Measurements from ENCODE around the gene RAG2. TPM values are rescaled to one million over a fixed set of nuclear protein-coding genes. Genes with fewer than 3 reads are reported as not detected.

The RAG2 gene
- total RNA-seq, 2 experiments from 2014 or later = not detected

DNA sequence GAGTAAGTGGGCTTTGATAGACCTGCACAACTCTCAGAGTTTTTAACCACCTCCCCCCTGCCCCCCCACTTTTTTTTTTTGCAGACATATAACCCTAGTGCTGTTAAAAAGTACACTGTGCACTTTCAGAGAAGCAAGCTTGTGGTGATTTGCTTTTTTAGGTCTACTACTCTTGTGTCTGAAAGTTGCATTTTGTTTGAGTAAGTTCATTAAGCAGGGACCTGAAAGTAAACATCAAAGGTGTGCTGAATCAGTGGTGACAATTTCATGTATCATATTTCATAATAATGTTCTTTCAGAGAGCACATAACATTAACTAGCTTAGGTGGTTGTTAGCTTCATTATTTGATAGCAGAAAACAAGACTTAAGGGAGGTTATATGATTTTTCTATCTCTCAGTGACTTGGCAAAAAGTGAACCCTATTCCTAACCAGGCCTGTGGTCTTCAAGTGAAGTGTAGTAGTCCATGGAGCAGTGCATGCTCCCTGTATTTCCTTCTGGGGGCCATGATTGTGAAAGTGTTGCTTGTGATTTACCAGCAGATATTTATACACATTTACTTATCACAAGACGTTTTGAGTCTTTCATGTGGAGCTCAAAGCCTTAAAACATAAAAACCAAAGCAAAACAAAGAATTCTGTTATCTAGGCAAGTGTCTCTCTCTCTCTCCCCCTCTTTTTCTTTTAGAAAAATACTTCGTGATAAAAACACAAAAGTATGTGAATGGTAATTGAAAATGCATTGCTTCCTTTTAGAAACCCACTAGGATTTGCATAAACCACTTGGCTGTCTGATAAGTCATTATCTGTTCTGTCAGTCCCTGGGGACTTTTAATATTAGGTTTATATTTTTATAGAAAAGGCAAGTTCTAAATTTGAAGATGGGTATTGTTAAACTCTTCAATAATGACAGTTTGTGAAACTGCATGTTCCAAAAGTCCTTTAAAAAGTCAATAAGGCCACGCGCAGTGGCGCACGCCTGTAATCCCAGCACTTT lies 7.5 kb upstream of the RAG2 start:
- CTCF ChIA-PET = no interaction called here
- POLR2A ChIA-PET = no interaction called here

DNA sequence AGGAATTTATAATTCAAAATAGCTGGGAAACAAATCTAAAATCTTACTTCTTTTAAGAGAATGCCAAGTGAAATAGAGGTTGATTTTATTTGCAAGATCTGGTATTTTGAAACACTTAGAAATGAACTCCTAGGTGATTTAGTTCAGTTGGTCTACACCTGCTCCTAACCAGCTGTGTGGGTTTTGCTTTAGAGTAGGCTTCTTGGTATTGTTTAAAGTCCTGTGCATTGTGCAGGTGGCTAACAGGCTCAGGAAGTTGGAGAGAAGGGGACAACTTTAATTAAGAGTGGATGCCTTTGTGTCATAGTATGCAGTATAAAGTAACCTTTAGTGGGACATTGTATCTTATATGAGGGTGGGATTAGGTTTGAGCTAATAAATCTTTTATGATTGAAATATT lies 4.1 kb upstream of the RAG2 start:
- CTCF ChIA-PET = interaction anchor here (1.1 kb wide), 1 partner anchor 38 kb away, joined by 5 read pairs; no protein-coding TSS in a partner anchor
- POLR2A ChIA-PET = no interaction called here

DNA sequence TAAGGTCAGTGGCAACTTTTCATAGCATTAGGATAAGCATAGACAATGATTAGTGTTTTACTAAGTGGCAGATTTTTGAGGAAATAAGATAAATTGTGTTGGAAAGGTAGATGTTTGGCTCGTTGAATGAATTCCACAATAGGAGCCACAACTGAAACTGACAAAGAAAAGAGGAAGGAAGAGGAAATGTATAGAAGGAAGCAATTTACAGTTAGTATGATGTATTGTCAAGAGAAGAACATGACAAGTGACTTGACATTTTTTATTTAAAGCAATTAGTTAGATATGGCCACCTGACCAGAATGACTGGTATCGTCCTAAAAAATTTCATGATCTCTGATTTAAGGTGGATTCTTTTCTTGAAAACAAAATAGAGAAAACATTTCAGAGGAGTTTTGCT lies 3.1 kb upstream of the RAG2 start:
- POLR2A ChIA-PET = no interaction called here
- CTCF ChIA-PET = no interaction called here

DNA sequence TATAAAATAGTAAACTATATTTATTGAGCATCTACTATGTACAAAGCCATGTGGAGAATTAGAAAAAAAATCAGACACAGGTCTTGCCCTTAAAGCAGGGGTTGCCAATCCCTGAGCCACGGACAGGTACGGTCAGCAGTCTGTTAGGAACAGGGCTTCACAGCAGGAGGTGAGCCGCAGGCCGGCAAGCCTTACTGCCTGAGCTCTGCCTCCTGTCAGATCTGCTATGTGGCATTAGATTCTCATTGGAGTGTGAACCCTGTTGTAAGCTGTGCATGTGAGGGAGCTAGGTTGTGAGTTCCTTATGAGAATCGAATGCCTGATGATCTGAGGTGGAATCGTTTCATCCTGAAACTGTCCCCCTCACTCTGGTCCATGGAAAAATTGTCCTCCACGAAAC lies 2.1 kb upstream of the RAG2 start:
- ChIA-PET CTCF (no interaction called here), POLR2A (no interaction called here)

DNA sequence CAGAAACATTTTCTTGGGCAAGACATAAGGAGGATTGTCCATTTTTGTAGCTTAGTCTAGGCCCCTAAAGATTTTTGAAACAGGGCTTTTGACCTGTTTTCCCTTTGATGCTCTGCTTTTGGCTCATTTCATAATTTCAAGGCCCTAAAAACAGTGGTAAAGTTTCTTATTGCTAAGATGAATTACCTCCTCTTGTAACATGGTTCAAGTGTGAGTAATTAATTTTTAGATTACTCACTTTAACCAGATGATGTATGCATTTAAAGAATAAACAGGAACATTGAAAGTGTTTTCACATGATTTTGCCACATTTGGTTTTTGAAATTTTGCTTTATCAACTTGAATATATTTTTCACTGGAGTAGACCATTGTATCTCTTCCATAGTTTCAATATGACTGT lies 1.2 kb downstream of the RAG2 start:
- CTCF ChIA-PET = no interaction called here
- POLR2A ChIA-PET = no interaction called here

DNA sequence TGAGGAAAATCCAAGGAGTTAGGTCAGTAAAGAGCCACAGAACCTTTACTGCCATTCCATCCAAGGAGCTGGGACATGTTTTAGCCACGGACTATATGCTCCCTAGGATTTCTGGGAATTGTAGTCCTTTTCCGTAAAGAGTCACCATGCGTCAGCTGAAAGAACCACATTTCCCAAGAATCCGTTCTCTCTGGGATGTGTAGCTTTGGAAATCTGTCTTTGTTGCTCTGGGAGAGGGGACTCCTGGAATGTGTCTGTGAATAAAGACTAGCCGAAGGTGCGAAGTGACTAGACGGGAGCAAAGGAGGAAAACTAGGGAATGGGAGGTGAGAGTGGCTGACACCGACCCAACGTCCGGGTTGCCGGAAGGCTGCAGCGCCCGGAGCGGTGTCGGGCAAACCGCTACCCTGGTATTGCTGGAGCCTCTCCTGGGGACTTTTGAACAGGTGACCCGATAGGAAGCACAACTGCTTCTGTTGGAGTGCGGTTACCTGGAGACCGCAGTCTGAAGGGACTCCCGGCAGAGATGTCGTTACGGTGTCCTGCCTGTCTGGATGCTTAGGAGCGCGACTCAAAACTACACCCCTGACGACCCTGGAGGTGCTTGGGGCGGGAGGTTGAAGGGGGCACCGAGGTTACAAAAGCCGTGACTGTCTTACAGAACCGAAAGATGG lies 3.6 kb downstream of the RAG2 start, which contains the start of gene IFTAP:
Gene IFTAP (plus strand): TSS at position 187 of the 674 bp plus-strand sequence. CDS start 15,602 bp downstream, outside the sequence.
- CTCF ChIA-PET = no interaction called here
- POLR2A ChIA-PET = no interaction called here

DNA sequence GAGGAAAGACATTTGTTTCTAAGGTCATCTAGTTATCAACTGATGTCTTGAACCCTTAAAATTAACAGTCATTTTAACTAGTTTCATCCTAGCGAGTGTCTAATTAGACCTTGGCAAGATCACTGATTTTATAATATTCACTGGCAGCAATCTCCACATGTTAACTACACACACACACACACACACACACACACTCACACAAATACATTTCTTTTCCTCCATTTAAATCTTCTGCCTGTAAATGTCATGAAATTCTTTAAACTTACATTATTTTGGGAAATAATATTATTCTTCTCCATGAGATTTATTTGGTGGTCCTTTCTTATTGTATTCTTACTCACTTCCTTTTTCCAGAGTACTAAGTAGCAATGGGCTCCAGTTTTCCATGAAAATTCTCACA lies 6.6 kb downstream of the RAG2 start:
- ChIA-PET CTCF (no interaction called here), POLR2A (no interaction called here)

DNA sequence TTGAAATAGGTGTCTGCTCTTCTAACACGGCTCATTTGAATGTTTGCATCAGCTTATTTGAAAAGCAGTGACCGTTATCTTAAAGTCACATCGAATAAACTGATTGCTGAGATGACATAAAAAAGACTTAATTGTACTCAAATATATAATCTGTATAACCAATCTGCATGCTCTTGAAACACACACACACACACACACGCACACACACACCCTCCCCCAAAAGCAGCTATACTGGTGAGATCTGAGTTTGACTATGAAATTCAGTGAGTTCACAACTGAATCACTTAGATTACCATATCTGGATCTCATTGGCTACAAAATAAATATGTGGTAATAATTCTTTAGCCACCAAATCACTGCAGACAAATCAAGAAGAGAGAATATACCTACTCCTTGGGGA lies 7.5 kb downstream of the RAG2 start:
- ChIA-PET CTCF (interaction anchor here (0.8 kb wide), 1 partner anchor 157 kb away, joined by 3 read pairs; no protein-coding TSS in a partner anchor), POLR2A (no interaction called here)

DNA sequence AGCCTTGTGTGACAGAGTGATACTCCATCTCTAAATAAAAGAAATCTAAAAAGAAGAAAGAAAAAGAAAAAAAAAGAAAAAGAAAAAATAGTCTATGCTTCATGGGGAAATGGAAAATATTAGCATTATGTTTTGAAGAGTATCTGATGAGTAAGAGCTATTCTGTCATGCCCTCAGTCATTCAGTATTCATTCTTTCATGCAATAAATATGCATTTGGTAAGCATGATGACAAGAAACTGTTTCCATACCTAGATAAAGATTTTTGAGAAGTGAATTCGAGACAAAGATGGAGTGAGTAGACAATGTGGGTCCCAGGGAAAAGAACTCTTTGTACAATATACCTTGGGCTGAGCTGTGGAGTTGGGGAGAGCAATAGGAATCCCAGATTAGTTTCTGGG lies 9.9 kb downstream of the RAG2 start:
- ChIA-PET CTCF (interaction anchor here (1.9 kb wide), 1 partner anchor 159 kb away, joined by 6 read pairs; no protein-coding TSS in a partner anchor), POLR2A (no interaction called here)

DNA sequence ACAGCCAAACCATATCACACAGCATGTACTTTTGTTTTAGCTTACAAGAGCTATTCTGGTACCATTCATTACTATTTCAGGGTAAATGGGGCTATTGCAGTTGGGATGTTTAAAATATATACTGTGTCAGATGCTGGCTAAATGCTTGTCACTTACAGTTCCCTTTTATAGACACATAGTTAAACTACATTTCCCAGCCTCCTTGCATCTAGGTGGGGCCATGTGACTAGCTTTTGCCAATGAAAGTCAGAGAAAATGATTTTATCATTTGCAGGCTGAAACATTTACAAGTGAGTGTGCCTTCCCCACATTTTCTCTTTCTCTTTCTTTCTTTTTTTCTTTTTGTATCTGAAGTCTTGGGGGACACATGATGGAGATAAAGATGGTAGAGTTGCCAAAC lies 11.5 kb downstream of the RAG2 start:
- ChIA-PET CTCF (interaction anchor here (1.3 kb wide), 1 partner anchor 160 kb away, joined by 3 read pairs; no protein-coding TSS in a partner anchor), POLR2A (no interaction called here)

DNA sequence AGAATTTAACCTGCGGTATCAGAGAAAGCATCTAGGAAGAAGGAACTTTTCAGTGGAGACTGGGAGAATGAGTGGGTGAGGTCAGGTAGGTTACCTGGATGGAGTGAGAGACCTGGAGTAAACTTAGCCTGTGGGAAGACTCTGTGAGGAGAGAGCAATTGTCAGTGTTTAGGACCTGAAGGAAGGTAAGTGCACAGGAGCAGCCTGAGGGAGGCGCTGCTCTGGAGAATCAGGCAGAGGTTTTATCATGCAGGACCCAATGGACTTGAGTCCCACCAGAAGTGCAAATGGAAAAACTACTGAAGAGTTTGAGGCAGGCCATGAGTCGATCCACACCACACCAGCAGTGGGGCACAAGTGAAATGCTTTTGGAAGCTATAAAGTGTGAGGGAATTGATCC lies 14.4 kb downstream of the RAG2 start:
- CTCF ChIA-PET = no interaction called here
- POLR2A ChIA-PET = no interaction called here

DNA sequence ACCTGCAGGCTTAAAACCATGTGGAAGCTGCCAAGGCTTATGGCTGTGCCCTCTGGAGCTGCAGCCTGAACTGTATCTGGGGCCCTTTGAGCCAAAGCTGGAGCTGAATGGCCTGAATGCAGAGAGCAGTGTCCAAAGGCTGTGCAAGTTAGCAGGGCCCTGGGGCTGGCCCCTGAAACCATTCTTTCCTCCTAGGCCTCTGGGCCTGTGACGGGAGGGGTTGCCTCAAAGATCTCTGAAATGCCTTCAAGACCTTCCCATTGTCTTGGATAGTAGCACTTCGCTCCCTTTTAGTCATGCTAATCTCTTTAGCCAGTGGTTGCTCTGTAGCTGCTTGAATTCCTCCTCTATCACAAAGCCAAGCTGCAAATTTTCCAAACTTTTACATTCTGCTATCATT lies 16.5 kb downstream of the RAG2 start:
- ChIA-PET CTCF (no interaction called here), POLR2A (no interaction called here)

DNA sequence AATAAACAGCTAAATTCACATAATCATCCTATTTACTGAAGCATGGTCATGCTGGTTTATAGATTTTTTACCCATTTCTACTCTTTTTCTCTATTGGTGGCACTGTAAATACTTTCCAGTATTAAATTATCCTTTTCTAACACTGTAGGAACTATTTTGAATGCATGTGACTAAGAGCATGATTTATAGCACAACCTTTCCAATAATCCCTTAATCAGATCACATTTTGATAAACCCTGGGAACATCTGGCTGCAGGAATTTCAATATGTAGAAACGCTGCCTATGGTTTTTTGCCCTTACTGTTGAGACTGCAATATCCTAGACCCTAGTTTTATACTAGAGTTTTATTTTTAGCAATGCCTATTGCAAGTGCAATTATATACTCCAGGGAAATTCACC lies 19.6 kb downstream of the RAG2 start:
- ChIA-PET POLR2A (no interaction called here), CTCF (no interaction called here)

DNA sequence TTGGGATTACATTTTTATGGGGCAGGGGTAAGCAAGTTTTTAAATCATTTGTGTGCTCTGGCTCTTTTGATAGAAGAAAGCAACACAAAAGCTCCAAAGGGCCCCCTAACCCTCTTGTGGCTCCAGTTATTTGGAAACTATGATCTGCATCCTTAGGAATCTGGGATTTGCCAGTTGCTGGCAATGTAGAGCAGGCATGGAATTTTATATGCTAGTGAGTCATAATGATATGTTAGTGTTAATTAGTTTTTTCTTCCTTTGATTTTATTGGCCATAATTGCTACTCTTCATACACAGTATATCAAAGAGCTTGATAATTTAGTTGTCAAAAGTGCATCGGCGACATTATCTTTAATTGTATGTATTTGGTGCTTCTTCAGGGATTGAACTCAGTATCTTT lies 20.2 kb downstream of the RAG2 start:
- CTCF ChIA-PET = interaction anchor here (1.5 kb wide), 1 partner anchor 11 kb away, joined by 4 read pairs; no protein-coding TSS in a partner anchor
- POLR2A ChIA-PET = no interaction called here

DNA sequence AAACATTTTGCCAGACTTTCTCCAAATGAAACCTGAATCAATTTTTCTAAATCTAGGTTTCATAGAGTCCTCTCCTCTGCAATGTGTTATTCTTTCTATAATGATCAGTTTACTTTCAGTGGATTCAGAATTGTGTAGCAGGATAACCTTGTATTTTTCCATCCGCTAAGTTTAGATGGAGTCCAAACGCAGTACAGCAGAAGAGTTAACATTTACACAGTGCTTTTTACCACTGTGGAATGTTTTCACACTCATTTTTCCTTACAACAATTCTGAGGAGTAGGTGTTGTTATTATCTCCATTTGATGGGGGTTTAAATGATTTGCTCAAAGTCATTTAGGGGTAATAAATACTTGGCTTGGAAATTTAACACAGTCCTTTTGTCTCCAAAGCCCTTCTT lies 20.7 kb downstream of the RAG2 start:
- ChIA-PET POLR2A (no interaction called here), CTCF (interaction anchor here (1.5 kb wide), 1 partner anchor 10 kb away, joined by 4 read pairs; no protein-coding TSS in a partner anchor)

DNA sequence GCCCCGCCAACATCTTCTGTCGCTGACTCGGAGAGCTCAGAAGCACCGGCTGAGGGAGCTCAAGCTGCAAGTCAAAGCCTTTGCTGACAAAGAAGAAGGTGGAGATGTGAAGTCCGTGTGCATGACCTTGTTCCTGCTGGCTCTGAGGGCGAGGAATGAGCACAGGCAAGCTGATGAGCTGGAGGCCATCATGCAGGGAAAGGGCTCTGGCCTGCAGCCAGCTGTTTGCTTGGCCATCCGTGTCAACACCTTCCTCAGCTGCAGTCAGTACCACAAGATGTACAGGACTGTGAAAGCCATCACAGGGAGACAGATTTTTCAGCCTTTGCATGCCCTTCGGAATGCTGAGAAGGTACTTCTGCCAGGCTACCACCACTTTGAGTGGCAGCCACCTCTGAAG lies 23.6 kb downstream of the RAG2 start:
- ChIA-PET POLR2A (no interaction called here), CTCF (interaction anchor here (1.1 kb wide), 1 partner anchor 172 kb away, joined by 4 read pairs; no protein-coding TSS in a partner anchor)

DNA sequence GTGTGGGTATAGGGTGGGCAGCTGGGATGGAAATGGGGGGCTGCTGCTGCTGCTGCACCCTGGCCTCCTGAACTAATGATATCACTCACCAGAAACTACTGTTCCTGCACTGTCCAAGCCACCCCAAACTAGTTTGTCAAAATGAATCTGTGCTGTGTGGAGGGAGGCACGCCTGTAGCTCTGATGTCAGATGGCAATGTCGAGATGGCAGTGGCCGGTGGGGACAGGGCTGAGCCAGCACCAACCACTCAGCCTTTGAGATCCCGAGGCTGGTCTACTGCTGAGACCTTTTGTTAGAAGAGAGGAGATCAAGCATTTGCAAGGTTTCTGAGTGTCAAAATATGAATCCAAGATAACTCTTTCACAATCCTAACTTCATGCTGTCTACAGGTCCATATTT lies 28.9 kb downstream of the RAG2 start:
- ChIA-PET POLR2A (no interaction called here), CTCF (interaction anchor here (0.5 to 1.0 kb wide), 2 partner anchors 175 to 194 kb away, joined by 3 read pairs; no protein-coding TSS in a partner anchor)

DNA sequence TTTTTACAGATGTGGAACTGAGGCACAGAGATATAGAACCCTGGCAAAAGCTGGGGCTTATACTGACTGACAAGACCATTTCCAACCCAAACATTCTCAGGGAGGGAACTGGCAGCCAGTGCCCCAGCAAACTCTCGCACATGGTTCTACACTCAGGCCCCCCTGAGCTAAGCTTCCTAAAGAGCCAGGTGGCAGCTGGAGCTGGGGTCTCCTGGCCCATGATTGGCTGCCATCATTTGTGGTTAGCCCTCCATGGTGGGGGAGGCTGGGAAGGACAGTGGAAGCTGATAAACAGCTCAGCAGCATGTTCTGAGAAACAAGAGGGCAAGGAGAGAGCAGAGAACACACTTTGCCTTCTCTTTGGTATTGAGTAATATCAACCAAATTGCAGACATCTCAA lies 30.3 kb downstream of the RAG2 start, which contains the start of gene RAG1:
Gene RAG1 (plus strand): TSS at position 314 of the 400 bp plus-strand sequence. CDS start 5,298 bp downstream, outside the sequence.
- ChIA-PET CTCF (interaction anchor here (1.6 kb wide), 1 partner anchor 164 kb away, joined by 3 read pairs; no protein-coding TSS in a partner anchor), POLR2A (no interaction called here)

DNA sequence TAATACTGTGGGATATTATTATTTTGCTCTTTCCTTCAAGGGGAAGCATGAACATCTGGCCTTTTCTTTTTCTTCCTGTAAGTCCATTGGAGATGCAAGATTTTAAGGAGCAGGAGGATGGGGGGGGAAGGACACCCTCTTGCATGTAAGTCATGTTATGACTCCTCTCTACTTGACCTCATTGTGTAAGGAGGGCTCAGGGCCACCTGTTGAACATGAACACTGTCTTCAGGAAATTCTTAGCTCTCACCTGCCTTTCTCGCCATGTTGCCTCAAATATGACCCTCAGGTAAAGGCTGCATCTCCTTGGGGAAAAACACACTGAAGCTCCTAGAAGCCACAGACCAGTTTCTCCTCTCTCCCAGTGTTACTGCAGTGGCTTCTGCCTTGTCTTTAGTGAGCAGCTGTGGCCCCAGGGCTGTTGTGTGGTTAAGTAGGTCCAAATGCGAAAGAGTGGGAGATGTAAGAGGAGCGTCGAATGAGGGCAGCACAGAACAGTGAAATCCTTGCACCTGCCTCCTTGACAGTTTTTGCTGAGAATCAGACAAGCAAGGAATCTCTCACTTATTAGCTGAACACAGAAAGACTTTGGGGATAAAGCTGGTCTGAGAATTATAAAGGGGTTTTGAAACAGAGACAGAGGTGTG lies 31.5 kb downstream of the RAG2 start:
- ChIA-PET CTCF (interaction anchor here (0.9 to 1.6 kb wide), 3 partner anchors 11 to 181 kb away, joined by 3 to 4 read pairs (median 3); no protein-coding TSS in a partner anchor), POLR2A (no interaction called here)

All from activated CD8-positive, alpha-beta memory T cell treated with anti-CD3 and anti-CD28 coated beads for 36 hours (primary cell).